ENCODE data around the gene PRKCH.

- TF ChIP-seq CTCF (IDR thresholded peaks at IDR 0.05), result no peak
- no peak for TF ChIP-seq POLR2A (IDR thresholded peaks at IDR 0.05)
Measured at GRCh38 chr14:61328626-61329262, 7.4 kb downstream of the PRKCH start.
